Putamen (tissue), 1 donor: ENCODE measurements around the gene MIA.
"Not testable (repeated sequence)": the region's sequence is repeated elsewhere in the genome, so short reads cannot be mapped to it uniquely, and the experiment has no call there.

Source experiments
- DNase-seq: peaks from one replicate; pipeline ENCODE4 v3.0.0-alpha.2; 2016; ENCODE audit warnings: low spot score

Gene MIA

GRCh38 chr19:40750874-40751537, 24.3 kb upstream of the MIA start, which contains the start of gene SNRPA:
Gene SNRPA, plus strand, starts transcription at chr19:40751203. Its CDS starts 206 bp downstream, at chr19:40751409.
- peak; percentile 98 for DNase-seq

- no peak for DNase-seq
These were observed 23.0 kb upstream of the MIA start for GRCh38 chr19:40752257-40752781.

DNA sequence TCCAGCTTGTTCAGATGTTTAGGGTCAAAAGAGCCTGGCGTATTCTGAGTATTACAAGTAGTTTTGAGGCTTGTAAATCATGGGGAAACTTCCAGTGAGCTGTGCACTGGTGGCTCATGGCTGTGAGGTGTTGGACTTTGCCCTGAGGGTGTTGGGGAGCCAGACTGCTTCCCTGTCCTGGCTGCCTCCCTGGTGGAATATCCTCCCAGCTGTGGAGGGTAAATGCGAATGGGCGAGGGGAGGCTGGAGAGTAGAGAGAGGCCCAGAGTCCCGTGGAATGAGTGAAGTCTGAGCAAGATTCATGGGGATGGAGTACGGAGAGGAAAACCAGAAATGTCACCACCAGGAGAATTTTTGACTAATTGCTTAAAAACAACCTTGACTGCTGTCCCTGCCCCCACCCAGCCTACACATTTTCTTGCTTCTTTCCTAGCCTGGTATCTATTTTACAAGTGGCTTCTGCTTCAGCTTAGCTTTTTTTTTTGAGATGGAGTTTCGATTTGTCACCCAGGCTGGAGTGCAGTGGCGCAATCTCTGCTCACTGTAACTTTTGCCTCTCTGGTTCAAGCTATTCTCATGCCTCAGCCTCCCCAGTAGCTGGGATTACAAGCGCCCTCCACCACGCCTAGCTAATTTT, 20.6 kb upstream of the MIA start:
- peak; percentile 49 for DNase-seq

DNA sequence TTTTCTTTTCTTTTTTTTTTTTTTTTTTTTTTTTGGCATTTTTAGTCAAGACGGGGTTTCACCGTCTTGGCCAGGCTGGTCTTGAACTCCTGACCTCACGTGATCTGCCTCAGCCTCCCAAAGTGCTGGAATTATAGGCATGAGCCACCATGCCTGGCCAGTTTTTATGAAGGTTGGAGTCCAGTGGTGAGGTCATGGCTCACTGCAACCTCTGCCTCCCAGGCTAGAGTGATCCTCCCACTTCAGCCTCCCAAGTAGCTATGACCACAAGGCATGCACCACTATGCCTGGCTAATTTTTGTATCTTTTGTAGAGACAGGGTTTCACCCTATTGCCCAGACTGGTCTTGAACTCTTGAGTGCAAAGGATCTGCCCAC, 20.1 kb upstream of the MIA start:
- no peak for DNase-seq

DNA sequence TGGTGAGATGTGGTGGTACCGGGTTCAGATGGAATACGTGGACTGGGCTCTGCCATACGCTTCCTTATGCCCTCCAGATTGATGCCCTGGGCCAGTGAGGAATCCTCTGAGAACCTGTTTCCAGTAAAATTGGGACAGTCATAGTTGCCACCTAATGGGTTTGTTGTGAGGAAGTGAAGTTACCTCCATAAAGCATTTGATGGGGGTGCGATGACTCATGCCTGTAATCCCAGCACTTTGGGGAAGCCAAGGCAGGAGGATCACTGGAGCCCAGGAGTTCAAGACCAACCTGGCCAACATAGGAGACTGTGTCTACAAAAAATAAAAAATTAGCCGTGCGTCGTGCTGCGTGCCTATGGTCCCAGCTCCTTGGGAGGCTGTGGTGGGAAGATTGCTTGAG, 19.5 kb upstream of the MIA start:
- no peak for DNase-seq

- DNase-seq: no peak
These were observed 18.7 kb upstream of the MIA start for GRCh38 chr19:40756502-40757110.

DNA sequence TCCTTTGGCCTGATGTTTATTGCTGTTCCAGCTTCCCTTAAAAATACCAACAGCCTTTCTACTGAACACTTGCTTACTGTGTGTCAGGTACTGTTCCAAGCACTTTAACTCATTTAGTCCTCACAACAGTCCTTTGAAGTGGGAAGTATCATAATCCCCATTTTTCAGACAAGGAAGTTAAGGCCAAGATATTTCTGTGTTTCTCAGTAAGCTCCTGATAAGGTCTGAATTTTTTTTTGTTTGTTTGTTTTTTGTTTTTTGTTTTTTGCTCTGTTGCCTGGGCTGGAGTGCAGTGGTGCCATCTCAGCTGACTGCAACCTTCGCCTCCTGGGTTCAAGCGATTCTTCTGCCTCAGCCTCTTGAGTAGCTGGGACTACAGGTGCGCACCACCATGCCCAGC, 16.8 kb upstream of the MIA start:
- no peak for DNase-seq

DNA sequence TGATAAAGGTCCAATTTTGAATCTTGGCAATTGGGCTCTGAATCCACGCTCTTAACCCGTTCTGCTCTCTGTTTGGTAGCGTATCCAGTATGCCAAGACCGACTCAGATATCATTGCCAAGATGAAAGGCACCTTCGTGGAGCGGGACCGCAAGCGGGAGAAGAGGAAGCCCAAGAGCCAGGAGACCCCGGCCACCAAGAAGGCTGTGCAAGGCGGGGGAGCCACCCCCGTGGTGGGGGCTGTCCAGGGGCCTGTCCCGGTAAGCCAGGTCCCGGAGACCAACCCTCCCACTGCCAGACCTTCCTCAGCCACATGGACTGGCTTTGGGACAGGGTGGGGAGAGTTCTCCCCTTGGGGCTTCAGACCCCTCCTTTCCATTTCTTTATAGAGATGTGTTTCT, 16.0 kb upstream of the MIA start:
- no peak for DNase-seq

GRCh38 chr19:40762754-40763470, 12.4 kb upstream of the MIA start:
- no peak for DNase-seq

GRCh38 chr19:40763526-40763925, 11.8 kb upstream of the MIA start:
- no peak for DNase-seq

- no peak for DNase-seq
These were observed 11.4 kb upstream of the MIA start for GRCh38 chr19:40763963-40764362.

GRCh38 chr19:40766385-40766784, 8.9 kb upstream of the MIA start:
- DNase-seq: not testable (repeated sequence)

- DNase-seq: no peak
These were observed 6.5 kb upstream of the MIA start for GRCh38 chr19:40768869-40769268.

DNA sequence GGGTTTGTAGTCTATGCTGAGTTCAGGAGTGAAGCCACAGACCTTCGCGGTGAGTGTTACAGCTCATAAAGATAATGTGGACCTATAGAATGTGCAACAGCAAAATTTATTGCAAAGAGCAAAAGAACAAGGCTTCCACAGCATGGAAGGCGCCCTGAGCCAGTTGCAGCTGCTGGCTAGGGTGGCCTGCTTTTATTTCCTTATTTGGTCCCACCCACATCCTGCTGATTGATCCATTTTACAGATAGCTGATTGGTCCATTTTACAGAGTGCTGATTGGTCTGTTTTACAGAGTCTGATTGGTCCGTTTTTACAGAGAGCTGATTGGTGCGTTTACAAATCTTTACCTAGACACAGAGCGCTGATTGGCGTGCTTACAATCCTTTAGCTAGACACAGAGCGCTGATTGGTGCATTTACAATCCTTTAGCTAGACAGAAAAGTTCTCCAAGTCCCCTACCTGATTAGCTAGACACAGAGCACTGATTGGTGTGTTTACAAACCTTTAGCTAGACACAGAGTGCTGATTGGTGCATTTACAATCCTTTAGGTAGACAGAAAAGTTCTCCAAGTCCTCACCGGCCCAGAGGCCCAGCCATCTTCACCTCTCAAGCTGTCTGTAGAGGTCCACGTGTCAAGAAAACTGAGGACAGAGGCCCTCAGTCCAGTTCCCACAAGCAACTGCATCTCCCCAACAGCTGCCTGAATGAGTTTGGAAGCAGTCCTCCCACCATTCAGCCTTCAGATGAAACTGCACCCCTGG, 4.0 kb upstream of the MIA start:
- DNase-seq: not testable (repeated sequence)

GRCh38 chr19:40775632-40776022, 306 bp downstream of the MIA start:
- DNase-seq: no peak

GRCh38 chr19:40776364-40776763, 1.0 kb downstream of the MIA start:
- DNase-seq: no peak

DNA sequence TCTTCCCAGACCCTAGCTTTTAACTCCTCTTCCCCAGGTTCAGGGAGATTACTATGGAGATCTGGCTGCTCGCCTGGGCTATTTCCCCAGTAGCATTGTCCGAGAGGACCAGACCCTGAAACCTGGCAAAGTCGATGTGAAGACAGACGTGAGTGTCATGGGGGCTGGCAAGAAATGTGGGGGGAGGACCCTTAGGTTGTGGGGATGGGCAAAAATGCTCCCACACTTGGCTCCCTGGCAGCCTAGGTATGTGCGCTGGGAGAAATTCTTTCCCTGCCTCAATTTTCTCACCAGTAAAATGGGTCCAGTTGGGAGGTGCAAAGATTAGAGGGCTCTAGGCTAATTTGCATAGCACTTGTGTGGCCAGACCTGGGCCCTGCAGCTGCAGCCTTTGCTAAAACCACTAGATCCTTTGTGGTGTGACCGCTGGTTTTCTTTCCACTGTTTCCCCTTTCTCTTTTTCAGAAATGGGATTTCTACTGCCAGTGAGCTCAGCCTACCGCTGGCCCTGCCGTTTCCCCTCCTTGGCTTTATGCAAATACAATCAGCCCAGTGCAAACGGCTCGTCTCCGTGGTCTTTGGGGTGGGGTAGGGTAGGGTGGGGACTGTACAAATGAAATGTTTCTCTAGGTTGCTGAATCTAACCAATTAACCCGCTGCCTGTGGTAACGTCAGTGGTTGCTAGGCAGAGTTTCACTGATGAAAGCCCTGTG, 1.8 kb downstream of the MIA start:
- peak; percentile 92 for DNase-seq

DNA sequence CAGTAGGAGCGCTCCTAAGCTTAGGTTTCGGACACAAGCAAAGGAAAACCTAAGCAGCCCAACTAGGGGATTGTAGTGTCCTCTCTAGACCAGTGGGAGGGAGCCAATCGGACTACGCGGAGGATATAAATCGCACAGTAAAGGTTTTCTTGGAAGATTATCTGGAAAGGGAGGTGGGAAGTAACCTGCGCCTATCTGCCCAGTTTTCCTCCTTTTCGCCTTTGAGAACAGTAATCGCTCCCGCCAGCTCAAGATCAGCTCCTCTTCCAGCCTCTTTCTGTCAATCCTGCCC, 2.3 kb downstream of the MIA start:
- no peak for DNase-seq

DNA sequence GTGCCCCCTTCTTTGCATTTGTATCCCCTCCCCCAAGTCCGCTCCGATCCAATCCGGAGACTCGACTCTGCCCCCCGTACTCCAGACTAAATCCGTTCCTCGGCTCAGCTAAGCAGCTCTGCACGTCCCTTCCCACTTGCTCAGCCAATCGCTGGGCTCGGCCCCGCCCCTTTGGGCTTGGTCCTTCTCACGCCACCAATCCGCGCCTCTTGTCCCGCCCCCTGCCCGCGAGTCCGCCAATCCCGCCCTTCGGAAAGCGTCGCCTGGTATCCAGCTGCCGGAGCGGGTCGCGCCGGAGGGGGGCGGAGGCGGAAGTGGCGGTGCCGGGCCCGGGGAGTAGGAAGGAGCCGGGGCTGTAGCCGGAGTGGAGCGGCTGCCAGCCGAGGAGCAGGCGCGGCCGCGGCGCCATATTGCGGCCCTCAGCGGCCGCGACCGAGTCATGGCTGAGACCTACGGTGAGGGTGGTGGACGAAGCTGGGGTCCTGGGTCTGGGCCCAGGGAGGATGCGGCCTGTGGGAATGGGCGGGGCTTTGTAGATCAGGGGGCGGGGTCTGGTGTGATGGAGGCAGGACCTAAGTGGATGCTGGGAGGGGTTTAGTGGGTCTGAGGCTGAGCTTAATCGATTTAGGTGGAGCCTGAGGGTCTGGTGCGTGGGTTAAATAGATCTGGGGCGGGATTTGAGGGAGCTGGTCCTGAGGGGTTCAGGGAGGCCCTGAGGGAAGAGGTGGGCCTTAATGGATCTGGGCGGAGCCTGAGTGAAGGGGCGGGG, 2.8 kb downstream of the MIA start, which contains the start of gene RAB4B:
Gene RAB4B, plus strand, starts transcription at position 311 of the 769 bp plus-strand sequence. Its CDS starts 129 bp downstream, at position 440.
- DNase-seq: peak; percentile 100

DNA sequence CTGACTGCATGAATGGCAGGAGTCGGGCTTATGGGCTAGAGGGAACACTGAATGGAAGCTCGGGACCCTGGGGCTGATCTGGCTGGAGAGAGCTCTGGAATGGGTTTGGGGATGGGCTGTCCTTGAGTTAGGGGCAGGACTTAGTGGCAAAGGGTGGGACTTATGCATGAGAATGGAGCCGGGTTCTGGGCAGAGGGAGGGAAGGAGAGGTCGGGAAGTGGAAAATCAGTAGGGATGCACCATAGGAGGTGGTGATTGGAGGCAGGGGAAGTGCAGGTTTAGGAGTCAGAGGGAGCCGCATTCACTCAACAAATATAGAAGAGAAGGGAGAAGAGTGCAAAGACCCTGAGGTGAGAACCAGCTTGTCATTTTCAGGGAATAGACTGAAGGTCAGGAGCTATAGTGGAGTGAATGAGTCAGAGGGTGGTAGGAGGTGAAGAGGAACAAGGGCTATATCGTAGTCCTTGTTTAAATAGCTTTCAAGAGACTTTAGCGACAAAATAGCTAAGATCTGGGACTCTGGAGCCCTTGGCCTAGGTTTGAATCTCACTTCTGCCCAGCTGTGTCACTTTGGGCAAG, 3.5 kb downstream of the MIA start:
- no peak for DNase-seq
